Globus pallidus (tissue), 1 donor: Measurements from ENCODE around the gene KIFC3.
"Not testable (repeated sequence)": the region's sequence is repeated elsewhere in the genome, so short reads cannot be mapped to it uniquely, and the experiment has no call there.

ENCODE experiments used
- DNase-seq: peaks from one replicate; pipeline ENCODE4 v3.0.0-alpha.2; 2015; ENCODE audit warnings: low spot score

The KIFC3 gene

GRCh38 chr16:57753448-57754353 lies 48.6 kb downstream of the KIFC3 start:
- DNase-seq, result no peak

GRCh38 chr16:57752581-57753447 lies 49.5 kb downstream of the KIFC3 start:
- no peak for DNase-seq

GRCh38 chr16:57752203-57752580 lies 50.1 kb downstream of the KIFC3 start:
- no peak for DNase-seq

GRCh38 chr16:57751539-57752202 lies 50.6 kb downstream of the KIFC3 start:
- no peak for DNase-seq

- DNase-seq, result no peak
Observed at GRCh38 chr16:57750796-57751538, 51.3 kb downstream of the KIFC3 start.

- no peak for DNase-seq
Observed at GRCh38 chr16:57749856-57750452, 52.3 kb downstream of the KIFC3 start.

GRCh38 chr16:57749101-57749692 lies 53.1 kb downstream of the KIFC3 start:
- no peak for DNase-seq

- no peak for DNase-seq
Observed at GRCh38 chr16:57748596-57748995, 53.7 kb downstream of the KIFC3 start.

- no peak for DNase-seq
Observed at GRCh38 chr16:57747996-57748395, 54.3 kb downstream of the KIFC3 start.

GRCh38 chr16:57747496-57747895 lies 54.8 kb downstream of the KIFC3 start:
- DNase-seq, result no peak

- DNase-seq, result no peak
Observed at GRCh38 chr16:57747091-57747490, 55.2 kb downstream of the KIFC3 start.

- not testable (repeated sequence) for DNase-seq
Observed at GRCh38 chr16:57746316-57746715, 56.0 kb downstream of the KIFC3 start.

GRCh38 chr16:57745768-57746167 lies 56.5 kb downstream of the KIFC3 start:
- no peak for DNase-seq

- DNase-seq, result no peak
Observed at GRCh38 chr16:57744642-57744903, 57.7 kb downstream of the KIFC3 start.

GRCh38 chr16:57743886-57744641 lies 58.2 kb downstream of the KIFC3 start:
- no peak for DNase-seq

GRCh38 chr16:57743458-57743857 lies 58.8 kb downstream of the KIFC3 start:
- no peak for DNase-seq

GRCh38 chr16:57742543-57742942 lies 59.7 kb downstream of the KIFC3 start:
- DNase-seq, result no peak

- DNase-seq, result no peak
Observed at GRCh38 chr16:57741660-57742191, 60.6 kb downstream of the KIFC3 start.

- DNase-seq, result no peak
Observed at GRCh38 chr16:57740423-57741071, 61.7 kb downstream of the KIFC3 start.
